Natural killer cell treated with Interleukin-12 subunit alpha and Interleukin-12 subunit beta and Interleukin-15 and Interleukin-18, amount 100 ng/mL, for 72 hours (primary cell): Measurements from ENCODE around the gene SPECC1. TPM values are rescaled to one million over a fixed set of nuclear protein-coding genes. Genes with fewer than 3 reads are reported as not detected.
"Not testable (repeated sequence)": the region's sequence is repeated elsewhere in the genome, so short reads cannot be mapped to it uniquely, and the experiment has no call there.

Source experiments
- ATAC-seq, 2 donors: fragments of 150-1000 bp; cut with Tn5 transposase in 1 of 2; sonication (Bioruptor Pico), chemical (Tn5 transposase) in 1 of 2; 2 replicates each; pipeline ENCODE4 v1.10.0; 2021
- DNase-seq: peaks from one replicate; pipeline ENCODE4 v3.0.0; 2022; ENCODE audit warnings: low spot score
- H3K27ac Mint-ChIP-seq, 2 donors: 1 replicate in 1 of 2; 2 replicates in 1 of 2; pipeline ENCODE4 v1.8.0; 2022; ENCODE audit warnings: mixed read lengths in 2 of 2, mild to moderate bottlenecking in 1 of 2, moderate library complexity in 1 of 2
- H3K27me3 Mint-ChIP-seq, 2 donors: 1 replicate in 1 of 2; 2 replicates in 1 of 2; pipeline ENCODE4 v1.8.0; 2022; ENCODE audit warnings: mixed read lengths in 2 of 2
- H3K36me3 Mint-ChIP-seq: one replicate; pipeline ENCODE4 v1.8.0; 2022; ENCODE audit warnings: mixed read lengths
- H3K4me1 Mint-ChIP-seq, 2 donors: 1 replicate in 1 of 2; 2 replicates in 1 of 2; pipeline ENCODE4 v1.8.0; 2022; ENCODE audit warnings: low read depth in 2 of 2, mixed read lengths in 2 of 2, mild to moderate bottlenecking in 1 of 2
- H3K4me3 Mint-ChIP-seq: one replicate; pipeline ENCODE4 v1.8.0; 2022; ENCODE audit warnings: mixed read lengths
- H3K9me3 Mint-ChIP-seq: 2 replicates; pipeline ENCODE4 v1.8.0; 2022; ENCODE audit warnings: mixed read lengths
- total RNA-seq, 2 donors: library from RNA; stranded (reverse); gene quantifications; one replicate each; pipeline ENCODE4 v1.2.3, GENCODE V29; 2022

The SPECC1 gene
- 10 to 100 TPM; 27.6 to 28.1 TPM for total RNA-seq

- H3K4me1 Mint-ChIP-seq, result peaks cover 14 to 22% of the 10 kb centered on the region in 2 donors
- peak within 1 kb of the TSS; percentile 93 for H3K4me3 Mint-ChIP-seq
- ATAC-seq (peak; percentile 97 to 99), DNase-seq (peak; percentile 91)
- peaks cover 34 to 52% of the 10 kb centered on the region in 2 donors for H3K27me3 Mint-ChIP-seq
- H3K9me3 Mint-ChIP-seq, result no peaks in the 10 kb centered on the region
- no peaks in the 10 kb centered on the region for H3K36me3 Mint-ChIP-seq
- H3K27ac Mint-ChIP-seq, result peak within 1 kb of the TSS in 1 of 2 donors; percentile 49
Observed at GRCh38 chr17:20009302-20010098, at the start of gene SPECC1. TSS of gene SPECC1 (plus strand) at chr17:20009359. CDS start at chr17:20096652, 87,293 bp downstream.

- not testable (repeated sequence) for H3K27me3 Mint-ChIP-seq, H3K9me3 Mint-ChIP-seq, H3K27ac Mint-ChIP-seq, H3K4me3 Mint-ChIP-seq, DNase-seq, ATAC-seq
- peaks cover 13% of the 10 kb centered on the region for H3K36me3 Mint-ChIP-seq
- peaks cover 19 to 25% of the 10 kb centered on the region in 2 donors for H3K4me1 Mint-ChIP-seq
Observed at GRCh38 chr17:19962954-19963353, 46.2 kb upstream of the SPECC1 start.

GRCh38 chr17:19973156-19973555 is 36.0 kb upstream of the SPECC1 start:
- Mint-ChIP-seq H3K27ac (peak overlapping the region in 1 of 2 donors; percentile 8), H3K4me3 (no peak overlapping the region), H3K4me1 (peaks cover 34 to 44% of the 10 kb centered on the region in 2 donors), H3K36me3 (peaks cover 11% of the 10 kb centered on the region), H3K27me3 (no peaks in the 10 kb centered on the region), H3K9me3 (no peaks in the 10 kb centered on the region)
- ATAC-seq (no peak), DNase-seq (no peak)

GRCh38 chr17:19975601-19976000 is 33.6 kb upstream of the SPECC1 start:
- H3K27me3 Mint-ChIP-seq, result peaks cover 0 to 2% of the 10 kb centered on the region in 2 donors
- peak overlapping the region; percentile 4 to 17 for H3K27ac Mint-ChIP-seq
- DNase-seq, result no peak
- H3K4me3 Mint-ChIP-seq, result peak overlapping the region; percentile 67
- ATAC-seq, result no peak
- H3K4me1 Mint-ChIP-seq, result peaks cover 36 to 41% of the 10 kb centered on the region in 2 donors
- H3K9me3 Mint-ChIP-seq, result no peaks in the 10 kb centered on the region
- peaks cover 10% of the 10 kb centered on the region for H3K36me3 Mint-ChIP-seq

- peaks cover 36% of the 10 kb centered on the region in 2 donors for H3K4me1 Mint-ChIP-seq
- DNase-seq (peak; percentile 96), ATAC-seq (peak; percentile 94 to 96)
- no peaks in the 10 kb centered on the region for H3K9me3 Mint-ChIP-seq
- H3K27me3 Mint-ChIP-seq, result peaks cover 0 to 2% of the 10 kb centered on the region in 2 donors
- H3K27ac Mint-ChIP-seq, result peak within 1 kb of the TSS; percentile 96
- H3K4me3 Mint-ChIP-seq, result peak within 1 kb of the TSS; percentile 87
- peaks cover 10% of the 10 kb centered on the region for H3K36me3 Mint-ChIP-seq
Observed at GRCh38 chr17:19977293-19978208, 31.6 kb upstream of the SPECC1 start, which contains the start of gene AKAP10. TSS of gene AKAP10 (minus strand) at chr17:19977828. CDS start at chr17:19977679, 149 bp downstream.

- no peak for DNase-seq
- peaks cover 0 to 2% of the 10 kb centered on the region in 2 donors for H3K27me3 Mint-ChIP-seq
- H3K4me1 Mint-ChIP-seq, result peaks cover 29 to 32% of the 10 kb centered on the region in 2 donors
- ATAC-seq, result no peak
- H3K4me3 Mint-ChIP-seq, result peak overlapping the region; percentile 87
- peak overlapping the region; percentile 96 for H3K27ac Mint-ChIP-seq
- peaks cover 10% of the 10 kb centered on the region for H3K36me3 Mint-ChIP-seq
- H3K9me3 Mint-ChIP-seq, result no peaks in the 10 kb centered on the region
Observed at GRCh38 chr17:19978209-19978802, 30.9 kb upstream of the SPECC1 start.

- Mint-ChIP-seq H3K27ac (peak overlapping the region; percentile 96), H3K4me3 (peak overlapping the region; percentile 87), H3K4me1 (peaks cover 24 to 26% of the 10 kb centered on the region in 2 donors), H3K36me3 (peaks cover 10% of the 10 kb centered on the region), H3K9me3 (no peaks in the 10 kb centered on the region), H3K27me3 (peaks cover 0 to 2% of the 10 kb centered on the region in 2 donors)
- no peak for ATAC-seq
- no peak for DNase-seq
Observed at GRCh38 chr17:19978805-19979211, 30.4 kb upstream of the SPECC1 start.

- Mint-ChIP-seq H3K9me3 (no peaks in the 10 kb centered on the region), H3K27me3 (peaks cover 0 to 2% of the 10 kb centered on the region in 2 donors), H3K4me3 (no peak overlapping the region), H3K36me3 (peaks cover 10% of the 10 kb centered on the region), H3K27ac (no peak overlapping the region), H3K4me1 (peaks cover 20 to 21% of the 10 kb centered on the region in 2 donors)
- ATAC-seq (no peak), DNase-seq (no peak)
Observed at GRCh38 chr17:19979917-19980770, 29.0 kb upstream of the SPECC1 start.

- ATAC-seq (no peak), DNase-seq (no peak)
- Mint-ChIP-seq H3K27me3 (peaks cover 0 to 10% of the 10 kb centered on the region in 2 donors), H3K4me1 (peaks cover 0 to 6% of the 10 kb centered on the region in 2 donors), H3K9me3 (no peaks in the 10 kb centered on the region), H3K27ac (no peak overlapping the region), H3K4me3 (no peak overlapping the region), H3K36me3 (no peaks in the 10 kb centered on the region)
Observed at GRCh38 chr17:19986941-19987861, 22.0 kb upstream of the SPECC1 start.

GRCh38 chr17:19987897-19988296 is 21.3 kb upstream of the SPECC1 start:
- no peaks in the 10 kb centered on the region for H3K9me3 Mint-ChIP-seq
- DNase-seq, result no peak
- H3K27me3 Mint-ChIP-seq, result peaks cover 0 to 10% of the 10 kb centered on the region in 2 donors
- H3K4me1 Mint-ChIP-seq, result peaks cover 0 to 6% of the 10 kb centered on the region in 2 donors
- no peak for ATAC-seq
- no peaks in the 10 kb centered on the region for H3K36me3 Mint-ChIP-seq
- H3K4me3 Mint-ChIP-seq, result no peak overlapping the region
- H3K27ac Mint-ChIP-seq, result no peak overlapping the region

- Mint-ChIP-seq H3K36me3 (no peaks in the 10 kb centered on the region), H3K27me3 (peaks cover 0 to 12% of the 10 kb centered on the region in 2 donors), H3K4me3 (no peak overlapping the region), H3K27ac (no peak overlapping the region), H3K4me1 (peaks cover 2 to 6% of the 10 kb centered on the region in 2 donors), H3K9me3 (no peaks in the 10 kb centered on the region)
- no peak for ATAC-seq
- no peak for DNase-seq
Observed at GRCh38 chr17:19991252-19991885, 17.8 kb upstream of the SPECC1 start.
